Measurements from ENCODE around the gene ABCB4.

The ABCB4 gene

GRCh38 chr7:87475359-87476178 is at the start of gene ABCB4:
TSS of gene ABCB4 (minus strand) at chr7:87475680. CDS start at chr7:87475465, 215 bp downstream.
- DNase-seq: no peak

GRCh38 chr7:87518735-87519134 is 43.3 kb upstream of the ABCB4 start:
- no peak for DNase-seq

- DNase-seq: no peak
Observed at GRCh38 chr7:87517891-87518290, 42.4 kb upstream of the ABCB4 start.

GRCh38 chr7:87517136-87517815 is 41.8 kb upstream of the ABCB4 start:
- no peak for DNase-seq

GRCh38 chr7:87513735-87514335 is 38.4 kb upstream of the ABCB4 start:
- no peak for DNase-seq

- DNase-seq: no peak
Observed at GRCh38 chr7:87512906-87513305, 37.4 kb upstream of the ABCB4 start.

GRCh38 chr7:87511510-87511909 is 36.0 kb upstream of the ABCB4 start:
- no peak for DNase-seq

GRCh38 chr7:87510411-87510875 is 35.0 kb upstream of the ABCB4 start:
- peak; percentile 43 for DNase-seq

- peak; percentile 70 for DNase-seq
Observed at GRCh38 chr7:87507446-87507845, 32.0 kb upstream of the ABCB4 start.

- peak; percentile 38 for DNase-seq
Observed at GRCh38 chr7:87506246-87507180, 31.0 kb upstream of the ABCB4 start.

- peak; percentile 7 for DNase-seq
Observed at GRCh38 chr7:87505557-87506245, 30.2 kb upstream of the ABCB4 start.

GRCh38 chr7:87505122-87505521 is 29.6 kb upstream of the ABCB4 start:
- no peak for DNase-seq

GRCh38 chr7:87499494-87499893 is 24.0 kb upstream of the ABCB4 start:
- DNase-seq: no peak

- no peak for DNase-seq
Observed at GRCh38 chr7:87498893-87499292, 23.4 kb upstream of the ABCB4 start.

- no peak for DNase-seq
Observed at GRCh38 chr7:87497482-87497881, 22.0 kb upstream of the ABCB4 start.

- no peak for DNase-seq
Observed at GRCh38 chr7:87495366-87495765, 19.9 kb upstream of the ABCB4 start.

- DNase-seq: no peak
Observed at GRCh38 chr7:87494454-87494853, 19.0 kb upstream of the ABCB4 start.

GRCh38 chr7:87483131-87483530 is 7.7 kb upstream of the ABCB4 start:
- DNase-seq: no peak

- DNase-seq: no peak
Observed at GRCh38 chr7:87482115-87482514, 6.6 kb upstream of the ABCB4 start.

- DNase-seq: no peak
Observed at GRCh38 chr7:87480386-87480785, 4.9 kb upstream of the ABCB4 start.

- no peak for DNase-seq
Observed at GRCh38 chr7:87479951-87480350, 4.5 kb upstream of the ABCB4 start.

GRCh38 chr7:87476179-87476557 is 688 bp upstream of the ABCB4 start:
- no peak for DNase-seq

Measured in NCI-H82 (cell line).